ENCODE measurements around the gene CDC42. TPM values are rescaled to one million over a fixed set of nuclear protein-coding genes. Genes with fewer than 3 reads are reported as not detected.

The CDC42 gene
- total RNA-seq, 5 donors from 2014 or later (not counting 1 experiment from before 2014, with no cell fraction given) = 181 to 348 (median 192) TPM

DNA sequence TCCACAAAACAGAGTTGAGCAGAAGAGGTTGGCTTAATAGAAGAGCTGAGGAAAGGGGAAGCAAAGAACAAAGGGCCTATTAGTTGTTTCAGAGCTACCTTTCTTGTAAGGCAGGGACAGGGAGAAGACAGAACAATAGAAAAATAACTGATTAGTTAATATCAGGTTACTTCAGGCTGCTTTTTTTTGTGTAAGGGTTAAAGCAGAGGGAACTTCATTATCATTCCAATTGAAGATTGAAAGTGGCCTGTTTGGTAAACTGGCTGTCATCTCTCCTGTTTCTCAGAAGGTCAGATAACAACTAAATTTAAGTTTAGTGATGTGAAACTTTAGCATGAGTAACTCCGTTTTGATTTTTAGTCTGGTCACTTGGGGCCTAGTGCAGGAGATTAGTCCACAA is 22.3 kb downstream of the CDC42 start:
- Mint-ChIP-seq H3K36me3 (peaks cover 56% of the 10 kb centered on the region), H3K9me3 (peaks cover 0 to 2% (median 0%) of the 10 kb centered on the region in 3 donors), H3K27me3 (no peaks in the 10 kb centered on the region), H3K4me3 (peak overlapping the region; percentile 29 to 61 (median 42)), H3K27ac (peak overlapping the region; percentile 71 to 85), H3K4me1 (peaks cover 94% of the 10 kb centered on the region in 3 donors)
- CTCF ChIA-PET = interaction anchor here (0.6 to 0.7 kb wide), 3 partner anchors 20 to 367 kb away, joined by 3 to 6 read pairs (median 4); no protein-coding TSS in a partner anchor
- Histone ChIP-seq H3K4me3 (ENCODE audit: control insufficient read depth in 1 of 2, extremely low read depth in 1 of 2, low read length in 1 of 2) (no peak overlapping the region), H3K27me3 (replicated peaks in 1 of 2; ENCODE audit: control insufficient read depth in 2 of 2, extremely low read depth in 1 of 2, insufficient read depth in 2 of 2, low read length in 1 of 2) (no peaks in the 10 kb centered on the region), H3K9me3 (no peaks in the 10 kb centered on the region), H3K36me3 (ENCODE audit: control insufficient read depth in 2 of 2, extremely low read depth in 1 of 2, insufficient read depth in 1 of 2, low read length in 1 of 2) (peaks cover 0 to 44% of the 10 kb centered on the region in 2 donors), H3K27ac (ENCODE audit: low read length) (peak overlapping the region; percentile 11), H3K4me1 (ENCODE audit: control insufficient read depth in 1 of 2, extremely low read depth in 1 of 2, insufficient read depth in 2 of 2, low read length in 2 of 2) (peaks cover 64 to 65% of the 10 kb centered on the region in 2 experiments)
- POLR2A ChIA-PET = interaction anchor here in 1 of 2 donors (0.6 to 0.7 kb wide), 2 partner anchors 13 to 45 kb away, joined by 3 read pairs; no protein-coding TSS in a partner anchor
- no CpG with 5 or more reads among the region's 1 CpG for WGBS (ENCODE audit: insufficient coverage)
- DNase-seq = no peak
- ATAC-seq (replicated peaks in 1 of 4) = no peak

DNA sequence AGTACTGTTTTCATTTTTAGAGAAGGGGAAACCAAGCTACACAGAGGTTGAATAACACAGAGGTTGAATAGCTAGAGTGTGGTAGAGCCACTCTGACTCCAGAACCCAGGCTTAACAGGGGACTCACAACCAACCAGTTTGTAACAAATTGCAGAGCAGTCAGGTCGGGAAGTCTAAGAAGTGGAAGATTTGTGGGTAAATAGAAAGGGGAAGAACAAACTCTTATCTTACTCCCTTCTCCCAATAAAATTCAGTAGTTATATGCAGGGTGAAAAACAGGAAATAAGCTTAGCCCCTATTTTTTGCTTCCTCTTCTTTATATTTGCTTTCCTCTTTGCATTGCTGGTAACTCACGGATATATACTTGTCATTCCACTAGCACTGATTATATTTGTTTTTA is 23.2 kb downstream of the CDC42 start:
- WGBS (ENCODE audit: insufficient coverage) = no CpG with 5 or more reads among the region's 2 CpGs
- no peak overlapping the region for H3K4me3 ChIP-seq (ENCODE audit: control insufficient read depth in 1 of 2, extremely low read depth in 1 of 2, low read length in 1 of 2)
- POLR2A ChIA-PET = interaction anchor here (0.6 kb wide), 2 partner anchors 19 to 779 kb away, joined by 3 to 5 read pairs; no protein-coding TSS in a partner anchor
- Mint-ChIP-seq H3K4me3 (peak overlapping the region; percentile 23 to 64 (median 61)), H3K27me3 (no peaks in the 10 kb centered on the region), H3K27ac (peak overlapping the region; percentile 44 to 71), H3K36me3 (peaks cover 51% of the 10 kb centered on the region), H3K4me1 (peaks cover 94 to 96% (median 95%) of the 10 kb centered on the region in 3 donors), H3K9me3 (no peaks in the 10 kb centered on the region)
- no peaks in the 10 kb centered on the region for H3K27me3 ChIP-seq (replicated peaks in 1 of 2; ENCODE audit: control insufficient read depth in 2 of 2, extremely low read depth in 1 of 2, insufficient read depth in 2 of 2, low read length in 1 of 2)
- H3K36me3 ChIP-seq (ENCODE audit: control insufficient read depth in 2 of 2, extremely low read depth in 1 of 2, insufficient read depth in 1 of 2, low read length in 1 of 2) = peaks cover 0 to 50% of the 10 kb centered on the region in 2 donors
- H3K4me1 ChIP-seq (ENCODE audit: control insufficient read depth in 1 of 2, extremely low read depth in 1 of 2, insufficient read depth in 2 of 2, low read length in 2 of 2) = peaks cover 60 to 73% of the 10 kb centered on the region in 2 experiments
- CTCF ChIA-PET = interaction anchor here in 1 of 2 donors (0.5 kb wide), 1 partner anchor 21 kb away, joined by 5 read pairs; no protein-coding TSS in a partner anchor
- DNase-seq (no peak), ATAC-seq (replicated peaks in 1 of 4) (peak in 3 of 4 experiments; percentile 35 to 56 (median 44))
- peak overlapping the region; percentile 9 for H3K27ac ChIP-seq (ENCODE audit: low read length)
- H3K9me3 ChIP-seq = no peaks in the 10 kb centered on the region

DNA sequence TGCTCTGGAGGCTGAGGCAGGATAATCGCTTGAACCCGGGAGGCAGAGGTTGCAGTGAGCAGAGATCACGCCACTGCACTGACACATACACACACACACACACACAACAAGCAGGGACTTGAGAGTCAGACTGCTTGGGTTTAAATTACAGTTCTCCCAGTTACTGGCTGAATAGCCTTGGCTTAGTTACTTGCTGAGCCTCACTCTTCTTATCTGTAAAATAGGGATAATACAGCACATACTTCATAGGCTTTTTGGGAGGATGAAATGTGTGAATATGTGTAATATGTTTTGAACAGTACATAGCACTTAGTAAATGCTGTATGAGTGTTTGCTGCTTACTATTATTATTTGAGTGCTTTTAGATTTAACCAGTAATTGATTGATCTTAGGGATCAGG is 23.8 kb downstream of the CDC42 start:
- Mint-ChIP-seq H3K4me1 (peaks cover 97 to 98% (median 97%) of the 10 kb centered on the region in 3 donors), H3K36me3 (peaks cover 52% of the 10 kb centered on the region), H3K9me3 (no peaks in the 10 kb centered on the region), H3K27ac (peak overlapping the region; percentile 44 to 78), H3K4me3 (peak overlapping the region; percentile 51 to 64 (median 61)), H3K27me3 (no peaks in the 10 kb centered on the region)
- ATAC-seq (replicated peaks in 1 of 4) = no peak
- ChIA-PET POLR2A (interaction anchor here in 1 of 2 donors (0.6 kb wide), 1 partner anchor 779 kb away, joined by 5 read pairs; no protein-coding TSS in a partner anchor), CTCF (no interaction called here)
- Histone ChIP-seq H3K27me3 (replicated peaks in 1 of 2; ENCODE audit: control insufficient read depth in 2 of 2, extremely low read depth in 1 of 2, insufficient read depth in 2 of 2, low read length in 1 of 2) (no peaks in the 10 kb centered on the region), H3K4me1 (ENCODE audit: control insufficient read depth in 1 of 2, extremely low read depth in 1 of 2, insufficient read depth in 2 of 2, low read length in 2 of 2) (peaks cover 61 to 71% of the 10 kb centered on the region in 2 experiments), H3K9me3 (no peaks in the 10 kb centered on the region), H3K36me3 (ENCODE audit: control insufficient read depth in 2 of 2, extremely low read depth in 1 of 2, insufficient read depth in 1 of 2, low read length in 1 of 2) (peaks cover 0 to 52% of the 10 kb centered on the region in 2 donors), H3K27ac (ENCODE audit: low read length) (peak overlapping the region; percentile 9), H3K4me3 (ENCODE audit: control insufficient read depth in 1 of 2, extremely low read depth in 1 of 2, low read length in 1 of 2) (no peak overlapping the region)
- 83% methylated on average over 1 of the region's 3 CpGs for WGBS (ENCODE audit: insufficient coverage)
- DNase-seq = no peak

DNA sequence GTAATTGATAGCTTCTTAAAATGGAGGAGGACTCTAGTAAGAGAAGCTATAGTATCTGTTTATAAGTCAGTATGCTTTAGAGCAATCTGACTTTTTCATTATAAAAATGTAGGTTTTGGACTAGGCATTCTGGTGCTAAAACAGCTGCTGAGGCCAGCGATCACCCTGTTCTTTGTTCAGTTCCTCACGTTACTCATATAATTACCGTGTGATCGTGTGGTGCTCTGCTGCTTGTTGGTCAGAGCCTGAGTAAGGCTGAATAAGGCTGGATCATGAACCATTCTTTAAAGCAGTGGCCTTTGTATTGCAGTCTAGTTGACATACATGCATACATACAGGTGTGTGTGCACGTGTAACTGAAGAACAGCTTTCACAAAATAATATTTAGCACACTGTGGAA is 25.2 kb downstream of the CDC42 start:
- Histone ChIP-seq H3K36me3 (ENCODE audit: control insufficient read depth in 2 of 2, extremely low read depth in 1 of 2, insufficient read depth in 1 of 2, low read length in 1 of 2) (peaks cover 0 to 53% of the 10 kb centered on the region in 2 donors), H3K4me1 (ENCODE audit: control insufficient read depth in 1 of 2, extremely low read depth in 1 of 2, insufficient read depth in 2 of 2, low read length in 2 of 2) (peaks cover 50 to 66% of the 10 kb centered on the region in 2 experiments), H3K9me3 (no peaks in the 10 kb centered on the region), H3K27ac (ENCODE audit: low read length) (no peak overlapping the region), H3K4me3 (ENCODE audit: control insufficient read depth in 1 of 2, extremely low read depth in 1 of 2, low read length in 1 of 2) (no peak overlapping the region), H3K27me3 (replicated peaks in 1 of 2; ENCODE audit: control insufficient read depth in 2 of 2, extremely low read depth in 1 of 2, insufficient read depth in 2 of 2, low read length in 1 of 2) (no peaks in the 10 kb centered on the region)
- ATAC-seq (replicated peaks in 1 of 4) (no peak), DNase-seq (no peak)
- Mint-ChIP-seq H3K9me3 (no peaks in the 10 kb centered on the region), H3K36me3 (peaks cover 56% of the 10 kb centered on the region), H3K4me1 (peaks cover 94 to 96% (median 95%) of the 10 kb centered on the region in 3 donors), H3K4me3 (peak overlapping the region in 2 of 3 donors; percentile 31 to 61), H3K27ac (peak overlapping the region; percentile 71 to 73), H3K27me3 (no peaks in the 10 kb centered on the region)
- no CpG with 5 or more reads among the region's 5 CpGs for WGBS (ENCODE audit: insufficient coverage)
- POLR2A ChIA-PET = interaction anchor here in 1 of 2 donors (0.6 kb wide), 1 partner anchor 18 kb away, joined by 3 read pairs; no protein-coding TSS in a partner anchor
- CTCF ChIA-PET = no interaction called here

DNA sequence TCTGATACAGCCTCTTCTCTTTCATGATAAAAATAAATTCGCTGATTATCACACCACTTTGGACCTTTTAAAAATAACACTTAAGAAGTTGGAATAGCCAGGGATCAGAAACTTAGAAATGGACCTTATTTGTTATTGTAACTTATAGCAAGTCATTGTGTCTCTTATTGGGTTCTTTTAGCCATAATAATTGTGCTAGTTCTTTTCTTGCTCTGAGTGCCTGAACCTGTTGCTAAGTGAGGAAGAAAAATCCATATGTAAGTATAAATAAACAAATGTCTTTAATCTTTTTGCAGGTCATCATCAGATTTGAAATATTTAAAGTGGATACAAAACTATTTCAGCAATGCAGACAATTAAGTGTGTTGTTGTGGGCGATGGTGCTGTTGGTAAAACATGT is 25.6 kb downstream of the CDC42 start:
- H3K27ac ChIP-seq (ENCODE audit: low read length) = no peak overlapping the region
- POLR2A ChIA-PET = interaction anchor here in 1 of 2 donors (0.6 kb wide), 1 partner anchor 18 kb away, joined by 3 read pairs; no protein-coding TSS in a partner anchor
- peaks cover 0 to 55% of the 10 kb centered on the region in 2 donors for H3K36me3 ChIP-seq (ENCODE audit: control insufficient read depth in 2 of 2, extremely low read depth in 1 of 2, insufficient read depth in 1 of 2, low read length in 1 of 2)
- Mint-ChIP-seq H3K9me3 (no peaks in the 10 kb centered on the region), H3K4me1 (peaks cover 90 to 92% (median 91%) of the 10 kb centered on the region in 3 donors), H3K4me3 (peak overlapping the region in 2 of 3 donors; percentile 31 to 61), H3K27me3 (no peaks in the 10 kb centered on the region), H3K27ac (peak overlapping the region; percentile 71 to 73), H3K36me3 (peaks cover 56% of the 10 kb centered on the region)
- no peaks in the 10 kb centered on the region for H3K27me3 ChIP-seq (replicated peaks in 1 of 2; ENCODE audit: control insufficient read depth in 2 of 2, extremely low read depth in 1 of 2, insufficient read depth in 2 of 2, low read length in 1 of 2)
- H3K4me3 ChIP-seq (ENCODE audit: control insufficient read depth in 1 of 2, extremely low read depth in 1 of 2, low read length in 1 of 2) = no peak overlapping the region
- WGBS (ENCODE audit: insufficient coverage) = no CpG with 5 or more reads among the region's 2 CpGs
- H3K4me1 ChIP-seq (ENCODE audit: control insufficient read depth in 1 of 2, extremely low read depth in 1 of 2, insufficient read depth in 2 of 2, low read length in 2 of 2) = peaks cover 48 to 64% of the 10 kb centered on the region in 2 experiments
- CTCF ChIA-PET = no interaction called here
- no peaks in the 10 kb centered on the region for H3K9me3 ChIP-seq
- DNase-seq = no peak
- ATAC-seq (replicated peaks in 1 of 4) = no peak

DNA sequence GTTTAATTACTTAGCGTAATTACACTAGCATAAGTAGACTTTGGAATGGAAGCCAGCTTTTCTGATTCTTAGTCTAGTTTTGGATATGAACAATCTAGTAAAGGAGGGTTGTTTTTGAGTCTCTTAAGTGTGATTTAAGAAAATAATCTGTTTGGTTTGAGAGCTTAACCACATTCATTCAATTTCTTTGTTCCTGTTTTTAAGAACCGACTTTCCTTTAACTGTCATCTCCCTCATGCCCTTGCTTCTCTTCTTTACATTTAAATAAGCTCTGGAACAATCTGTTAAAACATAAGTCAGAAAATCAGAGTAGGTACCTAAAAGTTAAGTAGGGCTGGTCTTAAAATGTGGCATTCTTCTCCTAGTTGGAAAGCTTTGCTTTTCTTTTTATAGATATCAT is 27.7 kb downstream of the CDC42 start:
- no peak overlapping the region for H3K27ac Mint-ChIP-seq
- DNase-seq (no peak), ATAC-seq (replicated peaks in 1 of 4) (no peak)
- ChIA-PET POLR2A (interaction anchor here (0.5 to 0.7 kb wide), 4 partner anchors 26 to 1084 kb away, joined by 3 to 5 read pairs (median 4); no protein-coding TSS in a partner anchor), CTCF (no interaction called here)
- H3K4me1 Mint-ChIP-seq = peaks cover 89 to 91% (median 91%) of the 10 kb centered on the region in 3 donors
- no CpG with 5 or more reads among the region's 2 CpGs for WGBS (ENCODE audit: insufficient coverage)
- Histone ChIP-seq H3K36me3 (ENCODE audit: control insufficient read depth in 2 of 2, extremely low read depth in 1 of 2, insufficient read depth in 1 of 2, low read length in 1 of 2) (peaks cover 0 to 47% of the 10 kb centered on the region in 2 donors), H3K4me3 (ENCODE audit: control insufficient read depth in 1 of 2, extremely low read depth in 1 of 2, low read length in 1 of 2) (no peak overlapping the region), H3K9me3 (no peaks in the 10 kb centered on the region), H3K27ac (ENCODE audit: low read length) (no peak overlapping the region), H3K4me1 (ENCODE audit: control insufficient read depth in 1 of 2, extremely low read depth in 1 of 2, insufficient read depth in 2 of 2, low read length in 2 of 2) (peaks cover 37 to 53% of the 10 kb centered on the region in 2 experiments), H3K27me3 (replicated peaks in 1 of 2; ENCODE audit: control insufficient read depth in 2 of 2, extremely low read depth in 1 of 2, insufficient read depth in 2 of 2, low read length in 1 of 2) (no peaks in the 10 kb centered on the region)
- H3K9me3 Mint-ChIP-seq = no peaks in the 10 kb centered on the region
- H3K27me3 Mint-ChIP-seq = no peaks in the 10 kb centered on the region
- peaks cover 58% of the 10 kb centered on the region for H3K36me3 Mint-ChIP-seq
- H3K4me3 Mint-ChIP-seq = peak overlapping the region in 1 of 3 donors; percentile 12

Data from T-cell (primary cell).